Adrenal gland (tissue), 12 donors: Measurements from ENCODE around the gene DNAH6. TPM values are rescaled to one million over a fixed set of nuclear protein-coding genes. Genes with fewer than 3 reads are reported as not detected.
"Not testable (repeated sequence)": the region's sequence is repeated elsewhere in the genome, so short reads cannot be mapped to it uniquely, and the experiment has no call there.

Experiments used
- DNase-seq, 7 donors: peaks; one replicate each; pipeline ENCODE4 v3.0.0-alpha.2; 2019 to 2020
- H3K27ac ChIP-seq, 5 donors: fragments of 200-600 bp; sonication (generic) in 4 of 5; 1 replicate in 3 of 5; 2 replicates in 2 of 5; pipeline versions ENCODE4 v1.5.1 to v1.8.0; 2016 to 2020; ENCODE audit warnings: mild to moderate bottlenecking in 1 of 5
- H3K27me3 ChIP-seq: fragments of 200-600 bp; 2 replicates; pipeline ENCODE4 v1.8.0; 2021
- H3K36me3 ChIP-seq, 2 donors: fragments of 200-600 bp; replicated peaks in 1 of 2; 1 replicate in 1 of 2; 2 replicates in 1 of 2; pipeline versions ENCODE4 v1.5.1 to v1.8.0; 2018 to 2022
- H3K4me1 ChIP-seq, 2 donors: fragments of 200-600 bp; replicated peaks in 1 of 2; 1 replicate in 1 of 2; 2 replicates in 1 of 2; pipeline versions ENCODE4 v1.5.1 to v1.8.0; 2018 to 2021
- H3K4me3 ChIP-seq, 4 donors: fragments of 200-600 bp; sonication (generic) in 3 of 4; one replicate each; pipeline ENCODE4 v1.5.1; 2016 to 2018
- H3K9me3 ChIP-seq, 3 donors: fragments of 200-600 bp; sonication (generic) in 1 of 3; replicated peaks in 1 of 3; 1 replicate in 2 of 3; 2 replicates in 1 of 3; pipeline versions ENCODE4 v1.5.1 to v1.8.0; 2016 to 2021
- CTCF ChIP-seq, 6 experiments: fragments of 450-650 bp in 4 of 6; fragments of 200-600 bp in 2 of 6; sonication (generic) in 1 of 6; IDR thresholded peaks; 1 replicate in 5 of 6; 2 replicates in 1 of 6; pipeline versions ENCODE4 v1.5.1 to v1.8.0; 2016 to 2021; ENCODE audit warnings: antibody characterized with exemption in 6 of 6, mild to moderate bottlenecking in 2 of 6, moderate library complexity in 1 of 6
- POLR2A ChIP-seq, 2 donors: fragments of 450-650 bp; IDR thresholded peaks; one replicate each; pipeline ENCODE4 v1.6.1; 2017; ENCODE audit warnings: antibody characterized with exemption in 2 of 2, mild to moderate bottlenecking in 2 of 2, moderate library complexity in 1 of 2
- WGBS, 4 donors: extraction: QIAGEN DNeasy Blood & Tissue Kit in 2 of 4; methylation state at CpG; one replicate each; pipeline versions ENCODE4 v1.1.5 to v1.1.7; 2013 to 2017; 5-methylcytosine and 5-hydroxymethylcytosine counted together
- intact Hi-C, 2 donors: fragments of 100-400 bp; cut with DNase I; formaldehyde crosslinking; loops; one replicate each; pipeline versions ENCODE4 v1.14.1 to v1.15.0; 2022 to 2023
- polyA plus RNA-seq, 3 donors: library from polyadenylated mRNA; stranded (reverse); fragments of 200-250 nt in 2 of 3; fragments of 350-450 nt in 1 of 3; fragmentation: Illumina TruSeq in 1 of 3; extraction: RNeasy Lipid Tissue Mini Kit (QIAGEN cat#74804) in 1 of 3; gene quantifications; one replicate each; pipeline ENCODE4 v1.2.3, GENCODE V29; 2013 to 2014
- total RNA-seq, 9 donors: library from RNA; depleted of rRNA in 4 of 9; stranded (reverse); fragments of >200 nt in 4 of 9; fragments of 120-200 nt in 1 of 9; fragmentation: NEBNext Ultra II Directional in 1 of 9; extraction: Animal tissue kit (Norgen Biotek cat#: 25700) in 1 of 9; gene quantifications; one replicate each; pipeline versions ENCODE4 v1.1.0 to v1.2.4, GENCODE V29; 2013 to 2023
- donor health status: healthy with polysubstance abuse.
- donor health status: Bipolar disorder and iron deficiency.
- donor health status: DM: yes; HTN: yes; CAD: no.
- donor health status: DM: no; HTN: no; CAD: no.
- donor health status: DM: no; HTN: no; CAD: no.
- donor health status: DM: yes; HTN: yes; CAD: no.

The DNAH6 gene
- total and polyA plus RNA-seq, 12 donors, result 0.06 to 0.74 (median 0.28) TPM

- no peak for DNase-seq
- TF ChIP-seq CTCF (IDR thresholded peaks at IDR 0.05), result no peak
- TF ChIP-seq POLR2A (IDR thresholded peaks at IDR 0.05), result no peak
- no peaks in the 10 kb centered on the region for H3K27me3 ChIP-seq
- H3K9me3 ChIP-seq, result no peaks in the 10 kb centered on the region
- intact Hi-C loops, result no loop called here
- no peak overlapping the region for H3K4me3 ChIP-seq
- H3K36me3 ChIP-seq, result no peaks in the 10 kb centered on the region
- H3K27ac ChIP-seq, result no peak overlapping the region
- WGBS, 4 donors, result 70 to 76% (median 75%) methylated on average over 3 of the region's 3 CpGs
- no peaks in the 10 kb centered on the region for H3K4me1 ChIP-seq
These were observed 349.8 kb downstream of the DNAH6 start for GRCh38 chr2:84866122-84866521.

GRCh38 chr2:84868327-84868726 lies 352.0 kb downstream of the DNAH6 start:
- intact Hi-C loops, DNase-seq: not testable (repeated sequence)
- 86 to 96% (median 93%) methylated on average over 2 to 4 of the region's 4 CpGs for WGBS, 4 donors

More at GRCh38 chr2:84868327-84868726, 352.0 kb downstream of the DNAH6 start:
- not testable (repeated sequence) for H3K36me3 ChIP-seq, H3K4me3 ChIP-seq, H3K9me3 ChIP-seq, H3K27me3 ChIP-seq, H3K4me1 ChIP-seq, H3K27ac ChIP-seq

Other genes starting within 250 kb of the DNAH6 start
- gene SUCLG1, start 57.2 kb upstream of the DNAH6 start, total RNA-seq, result 100 to 1,000 TPM in 2 of 9 donors, 10 to 100 TPM in 7; 42.5 to 270 (median 86.7) TPM
- gene SUCLG1, start 57.2 kb upstream of the DNAH6 start, polyA plus RNA-seq, result 100 to 1,000 TPM in 1 of 3 donors, 10 to 100 TPM in 2; 55.5 to 142 (median 84.6) TPM